IMR-90 (cell line): ENCODE data around the gene NUP210L.

ENCODE experiments used
- BHLHE40 ChIP-seq: fragments of 150-350 bp; IDR thresholded peaks from 2 replicates; pipeline ENCODE4 v1.6.1; 2016; ENCODE audit warnings: mild to moderate bottlenecking, low read depth, low read length
- CEBPB ChIP-seq: IDR thresholded peaks from 2 replicates; pipeline ENCODE4 v1.6.1; 2012; ENCODE audit warnings: low read depth, low read length, improper control_type of control experiment
- FOS ChIP-seq: fragments of 150-350 bp; IDR thresholded peaks from 2 replicates; pipeline ENCODE4 v1.6.1; 2016; ENCODE audit warnings: low read depth, low read length
- MAFK ChIP-seq: IDR thresholded peaks from 2 replicates; pipeline ENCODE4 v1.6.1; 2012; ENCODE audit warnings: low read depth, low read length, improper control_type of control experiment
- MAZ ChIP-seq: IDR thresholded peaks from 2 replicates; pipeline ENCODE4 v1.6.1; 2012; ENCODE audit warnings: low read depth, mild to moderate bottlenecking, low read length, improper control_type of control experiment, moderate library complexity, borderline replicate concordance
- MXI1 ChIP-seq: IDR thresholded peaks from 2 replicates; pipeline ENCODE4 v1.6.1; 2012; ENCODE audit warnings: low read depth, mild to moderate bottlenecking, low read length, moderate library complexity, borderline replicate concordance
- POLR2A ChIP-seq: IDR thresholded peaks from 2 replicates; pipeline ENCODE4 v1.6.1; 2012; ENCODE audit warnings: mild to moderate bottlenecking, low read depth, low read length
- RAD21 ChIP-seq: IDR thresholded peaks from 2 replicates; pipeline ENCODE4 v1.6.1; 2012; ENCODE audit warnings: low read length, improper control_type of control experiment
- RCOR1 ChIP-seq: IDR thresholded peaks from 2 replicates; pipeline ENCODE4 v1.6.1; 2012; ENCODE audit warnings: mild to moderate bottlenecking, low read length, improper control_type of control experiment; ENCODE audit not compliant: insufficient replicate concordance
- RFX5 ChIP-seq: IDR thresholded peaks from 2 replicates; pipeline ENCODE4 v1.8.0; 2012; ENCODE audit warnings: low read depth, mild to moderate bottlenecking, low read length, moderate library complexity
- SMC3 ChIP-seq: fragments of 150-350 bp; IDR thresholded peaks from 2 replicates; pipeline ENCODE4 v1.6.1; 2016; ENCODE audit warnings: low read depth, mild to moderate bottlenecking, antibody characterized with exemption, low read length, moderate library complexity
- TF ChIP-seq, protein P1 (sequence below): conservative IDR thresholded peaks from 2 replicates; pipeline ENCODE4 v1.5.1; 2012; ENCODE audit warnings: mild to moderate bottlenecking, low read depth, low read length, improper control_type of control experiment
- TF ChIP-seq, protein P2 (sequence below): fragments of 150-350 bp; IDR thresholded peaks from 2 replicates; pipeline ENCODE4 v1.6.1; 2017; ENCODE audit warnings: mild to moderate bottlenecking, antibody characterized with exemption, low read length, low read depth
- TF ChIP-seq, protein P3 (sequence below): fragments of 150-350 bp; IDR thresholded peaks from 2 replicates; pipeline ENCODE4 v1.6.1; 2016; ENCODE audit warnings: low read depth, mild to moderate bottlenecking, low read length, moderate library complexity, borderline replicate concordance

DNA sequence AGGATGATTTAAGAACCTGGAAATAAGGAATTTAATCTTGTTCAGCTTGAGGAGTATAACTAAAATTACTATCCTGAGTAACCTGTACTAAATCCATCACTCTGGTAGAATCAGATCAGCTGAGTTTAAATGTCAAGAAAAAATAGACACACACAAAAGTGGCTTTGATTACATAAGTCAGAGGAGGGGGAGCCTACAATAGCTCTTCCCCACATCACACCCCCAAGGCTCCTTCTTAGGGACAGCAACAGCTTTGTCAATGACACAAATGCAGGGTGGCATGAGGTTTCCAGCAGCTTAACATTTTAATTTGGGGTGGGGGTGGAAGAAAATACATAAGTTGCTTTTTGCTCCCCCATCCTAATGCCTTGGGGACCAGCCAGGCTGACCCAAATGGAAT, 12.6 kb upstream of the NUP210L start:
- TF ChIP-seq, protein P1, sequence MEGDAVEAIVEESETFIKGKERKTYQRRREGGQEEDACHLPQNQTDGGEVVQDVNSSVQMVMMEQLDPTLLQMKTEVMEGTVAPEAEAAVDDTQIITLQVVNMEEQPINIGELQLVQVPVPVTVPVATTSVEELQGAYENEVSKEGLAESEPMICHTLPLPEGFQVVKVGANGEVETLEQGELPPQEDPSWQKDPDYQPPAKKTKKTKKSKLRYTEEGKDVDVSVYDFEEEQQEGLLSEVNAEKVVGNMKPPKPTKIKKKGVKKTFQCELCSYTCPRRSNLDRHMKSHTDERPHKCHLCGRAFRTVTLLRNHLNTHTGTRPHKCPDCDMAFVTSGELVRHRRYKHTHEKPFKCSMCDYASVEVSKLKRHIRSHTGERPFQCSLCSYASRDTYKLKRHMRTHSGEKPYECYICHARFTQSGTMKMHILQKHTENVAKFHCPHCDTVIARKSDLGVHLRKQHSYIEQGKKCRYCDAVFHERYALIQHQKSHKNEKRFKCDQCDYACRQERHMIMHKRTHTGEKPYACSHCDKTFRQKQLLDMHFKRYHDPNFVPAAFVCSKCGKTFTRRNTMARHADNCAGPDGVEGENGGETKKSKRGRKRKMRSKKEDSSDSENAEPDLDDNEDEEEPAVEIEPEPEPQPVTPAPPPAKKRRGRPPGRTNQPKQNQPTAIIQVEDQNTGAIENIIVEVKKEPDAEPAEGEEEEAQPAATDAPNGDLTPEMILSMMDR: no peak
- TF ChIP-seq MAZ (no peak), POLR2A (no peak), MAFK (no peak), BHLHE40 (no peak), RFX5 (no peak), RAD21 (no peak), RCOR1 (no peak), SMC3 (no peak), CEBPB (no peak), MXI1 (no peak), FOS (no peak)
- TF ChIP-seq, protein P2, sequence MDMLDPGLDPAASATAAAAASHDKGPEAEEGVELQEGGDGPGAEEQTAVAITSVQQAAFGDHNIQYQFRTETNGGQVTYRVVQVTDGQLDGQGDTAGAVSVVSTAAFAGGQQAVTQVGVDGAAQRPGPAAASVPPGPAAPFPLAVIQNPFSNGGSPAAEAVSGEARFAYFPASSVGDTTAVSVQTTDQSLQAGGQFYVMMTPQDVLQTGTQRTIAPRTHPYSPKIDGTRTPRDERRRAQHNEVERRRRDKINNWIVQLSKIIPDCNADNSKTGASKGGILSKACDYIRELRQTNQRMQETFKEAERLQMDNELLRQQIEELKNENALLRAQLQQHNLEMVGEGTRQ: no peak
- TF ChIP-seq, protein P3, sequence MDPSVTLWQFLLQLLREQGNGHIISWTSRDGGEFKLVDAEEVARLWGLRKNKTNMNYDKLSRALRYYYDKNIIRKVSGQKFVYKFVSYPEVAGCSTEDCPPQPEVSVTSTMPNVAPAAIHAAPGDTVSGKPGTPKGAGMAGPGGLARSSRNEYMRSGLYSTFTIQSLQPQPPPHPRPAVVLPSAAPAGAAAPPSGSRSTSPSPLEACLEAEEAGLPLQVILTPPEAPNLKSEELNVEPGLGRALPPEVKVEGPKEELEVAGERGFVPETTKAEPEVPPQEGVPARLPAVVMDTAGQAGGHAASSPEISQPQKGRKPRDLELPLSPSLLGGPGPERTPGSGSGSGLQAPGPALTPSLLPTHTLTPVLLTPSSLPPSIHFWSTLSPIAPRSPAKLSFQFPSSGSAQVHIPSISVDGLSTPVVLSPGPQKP: no peak
